GM15510 (cell line): ENCODE data around the gene ERC1.

Source experiments
- POLR2A ChIP-seq: IDR thresholded peaks from 3 replicates; pipeline ENCODE4 v1.6.1; 2011; ENCODE audit warnings: borderline replicate concordance; ENCODE audit not compliant: insufficient read length; ENCODE audit errors: extremely low read depth

The ERC1 gene

DNA sequence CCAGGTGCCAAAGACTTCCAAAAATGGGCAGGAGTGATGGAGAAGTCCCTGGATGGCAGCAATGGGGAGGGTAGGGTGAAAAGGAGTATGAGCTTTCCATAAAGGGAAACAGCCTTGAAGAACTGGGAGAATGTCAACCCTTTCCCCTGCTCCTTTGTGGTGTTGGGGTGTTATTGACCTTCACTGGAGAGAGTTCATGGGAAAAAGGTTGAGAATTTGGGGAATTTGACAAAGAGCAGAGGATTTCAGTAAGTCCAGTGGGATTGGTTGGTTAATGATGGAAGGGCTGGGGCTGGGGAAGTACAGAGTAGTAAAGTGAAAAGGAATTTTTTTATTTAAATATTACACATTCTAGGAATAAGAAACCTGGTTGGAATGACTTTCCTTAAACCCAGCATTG is 116.6 kb downstream of the ERC1 start:
- no peak for TF ChIP-seq POLR2A

- no peak for TF ChIP-seq POLR2A
These were observed 117.3 kb downstream of the ERC1 start for GRCh38 chr12:1108276-1108675.

- TF ChIP-seq POLR2A = no peak
These were observed 124.6 kb downstream of the ERC1 start for GRCh38 chr12:1115484-1116231.

GRCh38 chr12:1117371-1117770 is 126.3 kb downstream of the ERC1 start:
- TF ChIP-seq POLR2A = no peak

DNA sequence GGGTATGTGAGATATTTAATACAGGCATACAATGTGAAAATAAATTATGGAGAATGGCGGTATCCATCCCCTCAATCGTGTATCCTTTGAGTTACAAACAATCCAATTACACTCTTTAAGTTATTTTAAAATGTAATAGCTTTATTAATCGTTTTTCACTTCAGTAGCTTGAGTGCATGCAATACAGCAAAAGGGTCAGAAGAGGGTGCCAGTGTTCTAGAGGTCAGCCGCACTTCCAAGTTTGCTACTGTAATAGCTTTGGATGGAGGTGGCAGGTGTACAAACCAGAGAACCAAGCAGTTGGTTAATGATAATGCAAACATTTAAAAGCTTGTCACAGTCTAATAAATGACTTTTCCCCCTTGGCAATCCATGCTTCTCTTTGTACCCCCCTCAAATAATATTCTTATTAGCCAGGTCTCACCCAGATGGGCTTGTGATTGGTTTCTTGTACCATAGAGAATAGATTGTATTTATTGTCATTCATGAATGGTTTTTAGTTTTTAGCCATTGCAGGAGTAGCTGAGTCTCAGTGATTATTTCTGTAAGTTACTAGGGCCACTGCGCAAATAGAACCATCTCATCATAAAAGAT is 127.0 kb downstream of the ERC1 start:
- TF ChIP-seq POLR2A = no peak

GRCh38 chr12:1122786-1123185 is 131.8 kb downstream of the ERC1 start:
- no peak for TF ChIP-seq POLR2A

DNA sequence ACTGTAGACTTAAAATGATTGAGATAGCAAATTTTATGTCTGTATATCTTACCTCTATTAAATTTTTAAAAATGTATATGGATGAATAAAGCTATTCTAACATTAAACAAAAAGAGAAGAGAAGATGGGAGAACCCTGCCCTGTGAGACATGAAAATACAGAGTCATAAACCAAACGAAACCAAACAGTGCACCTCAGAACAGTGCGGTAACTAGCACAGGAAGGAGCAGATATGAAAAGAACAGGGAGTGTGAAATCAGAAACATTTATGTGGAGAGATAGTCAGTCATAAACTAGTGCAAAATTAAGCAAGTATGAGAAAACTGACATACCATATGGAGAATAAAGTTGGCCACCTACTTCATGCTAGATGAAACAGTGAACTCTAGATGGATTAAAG is 135.1 kb downstream of the ERC1 start:
- TF ChIP-seq POLR2A = no peak

- no peak for TF ChIP-seq POLR2A
These were observed 136.0 kb downstream of the ERC1 start for GRCh38 chr12:1127021-1127420.

DNA sequence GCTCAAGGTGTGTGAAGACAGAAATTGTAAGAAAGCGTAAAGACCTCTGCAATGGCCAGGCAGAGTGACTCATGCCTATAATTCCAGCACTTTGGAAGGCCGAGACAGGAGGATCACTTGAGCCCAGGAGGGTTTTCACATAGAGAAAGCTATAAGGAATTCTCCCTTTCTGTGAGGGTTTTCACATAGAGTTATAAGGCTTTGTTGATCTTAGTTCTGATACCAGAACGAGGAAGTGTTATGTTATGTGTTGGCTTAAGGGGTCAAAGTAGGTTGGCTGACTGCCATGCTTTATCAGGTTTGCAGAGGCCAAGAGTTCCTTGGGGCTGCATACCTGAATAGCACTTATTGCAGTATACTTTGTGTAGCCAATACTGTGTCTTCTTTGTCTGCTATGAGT is 139.1 kb downstream of the ERC1 start:
- no peak for TF ChIP-seq POLR2A

- no peak for TF ChIP-seq POLR2A
These were observed 139.5 kb downstream of the ERC1 start for GRCh38 chr12:1130571-1130970.

DNA sequence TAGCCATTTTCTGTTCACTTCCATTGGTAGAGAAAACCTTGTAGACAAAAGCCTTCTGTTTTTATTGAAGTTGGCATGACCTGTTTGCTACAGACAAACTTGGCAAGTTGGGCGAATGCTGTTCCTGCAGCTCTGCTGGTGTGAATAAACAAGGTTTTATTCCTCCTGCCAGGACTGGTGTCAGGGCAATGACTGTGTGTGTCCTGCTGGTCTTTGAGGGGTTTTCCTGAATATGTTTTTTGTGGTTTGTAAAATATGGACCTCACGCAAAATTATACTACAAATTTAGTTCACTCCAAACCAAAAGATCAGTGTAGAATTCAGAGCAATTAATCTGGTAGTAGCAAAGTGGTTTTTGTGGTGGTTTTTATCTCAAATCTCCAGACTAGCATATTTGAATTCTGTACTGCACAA is 140.8 kb downstream of the ERC1 start:
- no peak for TF ChIP-seq POLR2A

- no peak for TF ChIP-seq POLR2A
These were observed 141.3 kb downstream of the ERC1 start for GRCh38 chr12:1132311-1132710.

- TF ChIP-seq POLR2A = no peak
These were observed 147.7 kb downstream of the ERC1 start for GRCh38 chr12:1138691-1139090.

- no peak for TF ChIP-seq POLR2A
These were observed 156.8 kb downstream of the ERC1 start for GRCh38 chr12:1147821-1148220.

GRCh38 chr12:1157046-1157445 is 166.0 kb downstream of the ERC1 start:
- TF ChIP-seq POLR2A = no peak

DNA sequence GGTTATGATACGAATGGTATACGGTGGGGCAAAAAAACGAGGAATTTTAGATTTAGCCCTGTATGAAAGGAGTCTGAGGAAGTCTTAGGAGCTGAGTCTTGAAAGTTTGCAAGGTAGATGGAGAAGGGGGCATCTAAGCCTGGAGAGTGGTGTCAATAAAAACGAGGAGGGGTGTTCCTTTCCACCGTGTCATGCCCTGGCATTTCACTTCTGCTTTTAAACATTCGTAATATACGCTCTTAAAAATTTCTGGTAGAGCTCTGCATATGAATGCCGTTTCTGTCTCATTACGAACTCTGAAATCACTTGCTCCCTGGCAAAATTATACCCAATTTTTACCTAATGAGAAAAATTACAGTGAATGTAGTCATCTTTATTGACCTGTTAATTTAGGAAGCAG is 170.2 kb downstream of the ERC1 start:
- no peak for TF ChIP-seq POLR2A
